Measurements from ENCODE around the gene PLEKHH1.

PLEKHH1 gene

GRCh38 chr14:67527756-67528155 is 5.3 kb upstream of the PLEKHH1 start:
- H3K4me3 ChIP-seq (ENCODE audit: low read depth, low read length) = no peak overlapping the region

GRCh38 chr14:67528276-67528675 is 4.8 kb upstream of the PLEKHH1 start:
- TF ChIP-seq, protein P1, sequence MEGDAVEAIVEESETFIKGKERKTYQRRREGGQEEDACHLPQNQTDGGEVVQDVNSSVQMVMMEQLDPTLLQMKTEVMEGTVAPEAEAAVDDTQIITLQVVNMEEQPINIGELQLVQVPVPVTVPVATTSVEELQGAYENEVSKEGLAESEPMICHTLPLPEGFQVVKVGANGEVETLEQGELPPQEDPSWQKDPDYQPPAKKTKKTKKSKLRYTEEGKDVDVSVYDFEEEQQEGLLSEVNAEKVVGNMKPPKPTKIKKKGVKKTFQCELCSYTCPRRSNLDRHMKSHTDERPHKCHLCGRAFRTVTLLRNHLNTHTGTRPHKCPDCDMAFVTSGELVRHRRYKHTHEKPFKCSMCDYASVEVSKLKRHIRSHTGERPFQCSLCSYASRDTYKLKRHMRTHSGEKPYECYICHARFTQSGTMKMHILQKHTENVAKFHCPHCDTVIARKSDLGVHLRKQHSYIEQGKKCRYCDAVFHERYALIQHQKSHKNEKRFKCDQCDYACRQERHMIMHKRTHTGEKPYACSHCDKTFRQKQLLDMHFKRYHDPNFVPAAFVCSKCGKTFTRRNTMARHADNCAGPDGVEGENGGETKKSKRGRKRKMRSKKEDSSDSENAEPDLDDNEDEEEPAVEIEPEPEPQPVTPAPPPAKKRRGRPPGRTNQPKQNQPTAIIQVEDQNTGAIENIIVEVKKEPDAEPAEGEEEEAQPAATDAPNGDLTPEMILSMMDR (IDR thresholded peaks at IDR 0.05; ENCODE audit: insufficient read depth, low read depth, low read length, missing control alignments) = no peak
- no peak overlapping the region for H3K4me3 ChIP-seq (ENCODE audit: low read depth, low read length)
- no peak for DNase-seq (ENCODE audit: low read depth)

More at GRCh38 chr14:67527756-67528155, 5.3 kb upstream of the PLEKHH1 start:
- TF ChIP-seq, protein P1 (IDR thresholded peaks at IDR 0.05; ENCODE audit: insufficient read depth, low read depth, low read length, missing control alignments) = no peak
- DNase-seq (ENCODE audit: low read depth) = no peak

DNA sequence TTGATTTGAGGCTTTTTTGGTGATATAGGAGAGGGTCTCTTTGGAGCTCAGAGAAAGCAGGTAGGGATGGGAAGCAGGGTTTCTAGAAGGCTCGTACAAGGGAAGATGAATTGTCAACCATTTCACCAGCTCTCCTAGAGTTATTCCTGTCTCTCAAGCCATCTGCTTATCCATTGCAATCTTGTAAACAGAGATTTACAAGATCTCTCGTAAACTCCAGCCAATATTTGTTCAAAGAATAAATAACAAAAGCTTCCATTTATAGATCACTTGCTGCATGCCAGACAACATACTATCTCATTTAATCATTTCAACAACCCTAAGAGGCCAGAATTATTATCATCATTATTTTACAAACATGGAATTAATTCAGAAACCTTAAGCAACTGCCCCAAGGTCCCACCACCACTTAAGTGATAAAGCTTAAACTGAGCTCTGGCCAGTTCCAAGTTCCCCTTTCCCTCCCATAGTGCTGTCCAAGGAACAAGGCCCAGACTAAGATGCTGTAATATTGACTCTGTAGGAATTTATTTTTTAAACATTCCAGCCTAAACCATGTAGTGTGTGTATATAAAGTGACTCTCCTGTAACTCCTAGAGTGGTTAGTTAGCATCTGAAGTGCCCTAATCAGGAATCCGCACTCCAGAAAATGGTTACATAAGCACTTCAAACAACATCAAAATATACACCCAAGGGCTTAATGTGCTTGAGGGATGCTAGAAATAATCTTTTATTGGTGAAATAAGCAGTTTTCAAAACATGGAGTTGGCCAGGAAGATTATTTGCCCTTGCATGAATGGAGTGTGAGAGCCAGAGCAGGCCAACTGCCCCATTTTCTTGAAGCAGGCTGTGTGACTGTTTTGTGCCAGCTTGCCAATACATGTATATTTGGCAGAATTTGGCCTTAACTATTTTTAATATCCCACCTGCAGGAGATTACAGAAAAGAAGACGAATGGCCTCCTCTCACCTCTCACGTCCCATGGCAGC is 2.8 kb upstream of the PLEKHH1 start:
- TF ChIP-seq, protein P1 (IDR thresholded peaks at IDR 0.05; ENCODE audit: insufficient read depth, low read depth, low read length, missing control alignments) = no peak
- no peak for DNase-seq (ENCODE audit: low read depth)
- no peak overlapping the region for H3K4me3 ChIP-seq (ENCODE audit: low read depth, low read length)

GRCh38 chr14:67532606-67532997 is 488 bp upstream of the PLEKHH1 start:
- DNase-seq (ENCODE audit: low read depth) = no peak
- peak overlapping the region; percentile 42 for H3K4me3 ChIP-seq (ENCODE audit: low read depth, low read length)
- TF ChIP-seq, protein P1 (IDR thresholded peaks at IDR 0.05; ENCODE audit: insufficient read depth, low read depth, low read length, missing control alignments) = no peak

GRCh38 chr14:67533754-67534085 is 630 bp downstream of the PLEKHH1 start:
- DNase-seq (ENCODE audit: low read depth) = no peak

GRCh38 chr14:67536087-67536486 is 3.0 kb downstream of the PLEKHH1 start:
- TF ChIP-seq, protein P1 (IDR thresholded peaks at IDR 0.05; ENCODE audit: insufficient read depth, low read depth, low read length, missing control alignments) = no peak
- H3K4me3 ChIP-seq (ENCODE audit: low read depth, low read length) = no peak overlapping the region
- no peak for DNase-seq (ENCODE audit: low read depth)

More at GRCh38 chr14:67533754-67534085, 630 bp downstream of the PLEKHH1 start:
- no peak overlapping the region; the same call in 1 of the 2 replicates for H3K4me3 ChIP-seq (ENCODE audit: low read depth, low read length)
- TF ChIP-seq, protein P1 (IDR thresholded peaks at IDR 0.05; ENCODE audit: insufficient read depth, low read depth, low read length, missing control alignments) = no peak

Measured in GM12865 (cell line).